G401.6 (cell line): ENCODE data around the gene NCBP3.
"Not testable (repeated sequence)": the region's sequence is repeated elsewhere in the genome, so short reads cannot be mapped to it uniquely, and the experiment has no call there.

Source experiments
- FAIRE-seq: peaks from 2 replicates; lab custom pipeline; 2012; peaks lifted over from hg19 to GRCh38; lab: Jason Lieb, UNC

Gene NCBP3

DNA sequence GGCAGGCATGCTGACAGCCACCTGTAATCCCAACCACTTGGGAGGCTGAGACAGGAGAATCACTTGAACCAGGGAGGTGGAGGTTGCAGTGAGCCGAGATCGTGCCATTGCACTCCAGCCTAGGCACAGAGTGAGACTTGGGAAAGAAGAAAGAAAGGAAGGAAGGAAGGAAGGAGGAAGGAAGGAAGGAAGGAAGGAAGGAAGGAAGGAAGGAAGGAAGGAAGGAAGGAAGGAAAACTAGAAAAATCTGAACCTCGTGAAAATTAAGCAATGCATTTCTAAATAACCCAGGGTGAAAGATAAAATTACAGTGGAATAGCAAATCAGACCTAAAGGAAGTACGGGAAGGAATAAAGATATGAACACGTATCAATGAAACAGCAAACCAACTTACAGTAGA, 60.7 kb downstream of the NCBP3 start:
- not testable (repeated sequence) for FAIRE-seq

DNA sequence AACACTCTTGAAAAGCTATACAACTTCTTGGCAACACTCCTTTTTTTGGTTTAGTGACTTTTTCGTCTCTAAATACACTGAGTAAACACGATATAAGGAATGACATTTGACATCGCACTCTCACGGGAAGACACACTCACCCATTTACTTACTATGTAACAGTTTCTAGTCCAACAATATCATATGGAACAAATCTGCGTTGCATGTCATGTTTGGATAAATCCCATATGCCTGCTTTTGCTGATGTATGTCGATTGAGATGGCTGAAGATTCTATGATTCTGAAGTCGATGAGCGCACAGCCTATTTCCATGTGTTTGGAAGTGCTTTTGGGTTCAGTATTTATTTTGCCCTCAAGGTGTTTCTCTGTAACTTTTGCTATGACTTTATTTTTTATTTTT, 63.3 kb downstream of the NCBP3 start:
- no peak for FAIRE-seq

DNA sequence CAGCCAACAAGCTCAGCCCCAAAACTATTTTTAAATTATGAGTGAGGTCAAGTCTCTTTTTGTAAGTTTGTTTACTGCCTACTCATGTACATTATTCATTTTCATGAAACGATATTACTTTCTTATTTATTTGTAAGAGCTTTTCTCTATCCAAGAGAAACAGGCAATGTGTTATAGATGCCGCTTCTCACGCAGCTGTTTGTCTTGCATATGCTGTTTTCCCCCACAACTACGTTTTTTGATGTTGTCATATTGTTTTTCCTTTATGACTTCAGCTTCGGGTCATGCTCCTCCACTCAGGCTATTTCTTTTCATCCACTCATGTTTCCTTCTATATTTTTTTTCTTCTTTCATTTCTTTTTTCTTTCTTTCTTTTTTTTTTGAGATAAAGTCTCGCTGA, 65.1 kb downstream of the NCBP3 start:
- no peak for FAIRE-seq

DNA sequence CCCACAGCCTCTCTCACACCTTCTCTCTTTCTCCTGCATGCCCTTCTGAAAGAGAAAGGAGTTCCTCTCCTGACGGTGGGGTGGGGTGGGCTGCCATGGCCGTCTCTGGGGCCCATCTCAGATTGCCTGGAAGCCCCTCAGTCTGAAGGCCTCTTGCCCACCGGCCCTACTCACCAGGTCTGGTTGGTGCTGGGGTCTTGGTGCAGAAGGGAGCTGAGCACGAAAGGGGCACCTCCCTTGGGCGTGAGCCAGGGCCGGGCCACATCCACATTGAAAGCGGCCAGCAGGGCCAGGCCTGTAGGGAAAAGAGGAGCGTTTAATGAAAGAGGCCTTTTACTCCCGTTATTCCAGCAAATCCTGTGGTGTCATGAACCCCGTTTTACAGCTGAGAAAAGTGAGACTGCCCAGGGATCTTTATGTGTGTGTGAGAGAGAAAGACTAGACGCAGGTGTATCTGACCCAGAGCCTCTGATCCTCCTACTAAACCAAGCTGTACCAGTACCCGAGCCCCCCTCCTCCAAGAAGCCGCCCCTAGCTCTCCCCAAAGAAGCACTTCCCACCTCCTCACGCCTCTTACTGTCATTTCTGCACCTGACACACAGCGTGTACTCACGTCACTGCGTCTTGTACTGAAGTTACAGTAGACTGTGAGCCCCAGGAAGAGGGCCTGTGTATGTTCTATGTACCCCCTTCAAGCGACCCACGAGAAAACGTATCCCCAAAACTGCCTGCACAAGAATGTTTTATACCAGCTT, 68.5 kb downstream of the NCBP3 start:
- FAIRE-seq, result no peak

DNA sequence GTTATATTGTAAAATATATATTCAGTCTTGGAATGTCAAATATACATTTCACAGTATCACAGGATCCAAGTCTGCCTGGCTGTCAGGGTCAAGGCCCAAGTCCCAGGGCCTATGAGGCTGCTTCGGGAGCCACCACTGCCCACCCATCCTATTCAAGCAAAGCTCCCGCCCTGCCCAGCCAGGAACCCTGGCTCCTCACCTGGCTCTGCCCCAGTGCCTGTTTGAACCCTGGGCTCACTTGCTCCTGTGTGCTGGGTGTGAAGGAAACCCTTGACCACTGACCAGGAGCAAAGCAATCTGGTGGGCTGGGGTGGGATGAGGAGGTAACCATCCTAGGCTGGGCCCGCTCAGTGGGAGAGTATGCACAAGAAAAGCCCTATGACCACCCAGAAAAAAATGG, 72.1 kb downstream of the NCBP3 start:
- FAIRE-seq, result no peak

DNA sequence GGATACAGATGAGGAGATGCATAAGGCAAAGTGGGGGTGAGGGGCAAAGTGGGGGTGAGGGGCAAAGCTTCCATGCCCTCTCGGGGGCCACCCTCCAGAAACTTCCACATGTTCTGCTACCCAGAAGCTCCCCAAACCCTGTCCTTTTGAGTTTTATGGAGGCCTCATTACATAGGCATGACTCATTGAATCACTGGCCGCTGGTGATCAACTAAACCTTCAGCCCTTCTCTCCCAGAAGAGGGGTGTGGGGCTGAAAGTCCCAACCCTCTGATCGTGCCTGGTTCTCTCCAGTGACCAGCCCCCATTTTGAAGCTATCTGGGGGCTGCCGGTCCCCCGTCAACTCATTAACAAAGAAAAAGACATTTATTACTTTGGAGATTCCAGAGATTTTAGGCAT, 72.5 kb downstream of the NCBP3 start:
- FAIRE-seq, result no peak

DNA sequence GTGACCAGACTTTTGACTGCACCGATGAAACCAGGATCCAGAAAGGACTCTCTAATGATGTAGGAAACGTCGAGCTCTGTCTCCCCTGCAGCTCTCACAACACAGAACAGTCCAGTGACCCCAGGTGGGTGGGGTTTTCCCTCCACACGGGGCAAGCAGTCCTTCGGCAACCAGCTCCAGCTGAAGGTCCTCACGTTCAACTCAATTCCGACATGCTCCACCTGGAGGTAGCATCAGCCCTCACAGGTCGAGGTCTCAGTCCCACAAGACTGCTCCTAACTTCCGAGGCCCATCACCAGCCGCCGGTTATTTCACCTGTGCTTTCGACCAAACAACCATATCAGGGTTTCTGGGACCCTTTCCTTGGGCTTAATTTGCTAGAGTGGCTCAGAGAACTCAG, 73.3 kb downstream of the NCBP3 start:
- no peak for FAIRE-seq

DNA sequence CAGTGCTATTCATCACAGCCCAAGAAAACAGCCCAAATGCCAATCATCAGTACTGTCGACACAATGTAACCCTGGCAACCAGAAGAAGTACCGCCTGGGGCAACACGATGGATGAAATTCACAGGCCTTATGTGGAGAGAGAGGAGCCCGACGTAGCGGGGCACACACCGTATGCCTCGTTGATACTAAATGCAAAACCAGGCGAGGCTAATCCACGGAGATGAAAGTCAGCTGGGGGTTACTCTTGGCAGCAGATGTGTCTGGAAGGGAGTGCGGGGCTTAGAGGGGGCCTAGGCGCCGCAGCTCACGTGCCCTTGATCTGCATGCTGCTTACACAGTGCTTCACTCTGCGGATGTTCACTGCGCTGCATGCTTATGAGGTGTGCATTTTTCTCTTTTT, 74.9 kb downstream of the NCBP3 start:
- no peak for FAIRE-seq

DNA sequence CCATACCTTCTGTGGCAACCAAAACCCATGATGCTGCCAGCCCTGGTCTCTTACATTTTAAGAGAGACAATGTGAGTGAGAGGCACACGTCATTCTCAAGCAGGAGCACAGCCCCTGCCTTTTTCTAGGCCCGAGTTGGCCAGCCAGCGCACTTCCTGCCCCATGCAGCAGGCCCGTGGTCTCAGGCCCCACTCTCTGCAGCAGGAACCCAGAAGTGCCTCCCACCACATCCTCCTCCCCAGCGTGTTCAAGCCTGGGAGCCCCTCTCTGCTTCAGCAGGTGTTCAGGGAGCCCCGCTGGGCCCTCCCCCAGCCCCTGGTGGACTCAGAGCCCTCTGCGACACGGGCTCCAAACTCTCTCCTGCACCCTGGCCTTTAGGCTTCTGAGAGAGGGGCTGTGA, 75.6 kb downstream of the NCBP3 start:
- FAIRE-seq, result no peak

DNA sequence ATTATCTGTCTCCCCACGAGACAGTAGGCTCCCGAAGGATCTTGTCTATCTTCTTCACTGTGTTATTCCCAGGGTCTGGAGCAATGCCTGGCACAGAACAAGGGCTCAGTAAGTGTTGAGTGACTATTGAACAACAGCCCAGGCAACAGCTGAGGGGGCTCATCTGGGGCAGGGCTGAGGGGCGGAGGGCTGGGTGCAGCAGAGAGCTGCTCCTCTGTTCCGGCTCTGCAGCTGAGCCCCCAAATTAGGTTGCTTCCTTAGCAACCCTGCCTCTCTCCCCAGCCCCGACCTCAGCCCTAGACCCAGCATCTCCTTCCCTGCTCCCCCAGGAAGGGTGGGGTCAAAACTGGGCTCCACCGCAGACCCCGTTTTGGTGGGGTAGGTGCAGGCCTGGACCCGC, 77.3 kb downstream of the NCBP3 start:
- no peak for FAIRE-seq

DNA sequence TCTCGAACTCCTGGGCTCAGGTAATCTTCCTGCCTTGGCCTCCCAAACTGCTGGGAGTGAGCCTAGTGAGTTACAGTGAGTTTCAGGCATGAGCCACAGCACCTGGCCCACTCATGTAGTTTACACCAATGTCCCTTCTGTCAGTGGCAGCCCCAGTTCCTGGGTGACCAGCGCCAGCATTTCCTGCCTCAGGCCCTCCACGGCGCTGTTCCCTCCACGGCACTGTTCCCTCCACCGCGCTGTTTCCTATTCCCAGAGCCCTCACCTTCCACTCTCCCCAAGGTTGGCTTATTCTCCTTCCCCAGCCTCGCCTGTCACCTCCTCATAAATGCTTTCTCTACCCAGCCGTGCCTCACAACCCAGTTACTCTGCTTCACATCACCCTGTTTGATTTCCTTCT, 77.7 kb downstream of the NCBP3 start:
- no peak for FAIRE-seq

DNA sequence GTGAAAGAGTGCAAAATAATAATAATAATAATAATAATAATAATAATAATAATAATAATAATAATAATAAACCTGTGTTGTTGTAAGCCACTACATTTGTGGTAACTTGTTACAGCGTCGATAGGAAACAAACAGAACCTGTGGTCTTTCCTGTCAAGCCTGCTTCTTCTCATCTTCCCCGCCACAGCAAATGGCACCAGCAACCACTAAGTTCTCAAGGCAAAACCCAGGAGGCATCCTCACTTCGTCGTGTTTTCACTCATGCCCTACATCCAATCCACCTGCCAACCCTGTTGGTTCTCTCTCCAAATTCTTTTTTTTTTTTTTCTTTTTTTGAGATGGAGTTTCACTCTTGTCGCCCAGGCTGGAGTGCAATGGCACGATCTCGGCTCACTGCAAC, 79.3 kb downstream of the NCBP3 start:
- FAIRE-seq, result no peak

DNA sequence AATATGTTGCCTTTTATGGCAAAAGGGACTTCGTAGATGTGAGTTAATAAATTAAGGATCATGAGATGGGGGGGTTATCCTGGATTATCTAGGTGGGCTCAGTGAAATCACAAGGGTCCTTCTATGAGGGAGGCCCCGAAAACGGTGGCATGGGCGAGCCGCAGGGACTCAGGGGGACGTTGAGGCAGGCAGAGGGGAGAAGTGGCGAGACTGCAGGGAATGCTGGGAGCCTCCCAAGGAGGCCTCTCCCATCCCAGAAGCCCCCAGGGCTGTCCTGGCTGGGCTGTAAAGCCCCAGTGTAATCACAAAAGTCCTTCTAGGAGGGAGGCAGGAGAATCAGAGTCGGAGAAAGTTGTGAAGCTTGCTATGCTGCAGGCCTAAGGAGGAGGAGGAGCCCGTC, 80.1 kb downstream of the NCBP3 start:
- no peak for FAIRE-seq

DNA sequence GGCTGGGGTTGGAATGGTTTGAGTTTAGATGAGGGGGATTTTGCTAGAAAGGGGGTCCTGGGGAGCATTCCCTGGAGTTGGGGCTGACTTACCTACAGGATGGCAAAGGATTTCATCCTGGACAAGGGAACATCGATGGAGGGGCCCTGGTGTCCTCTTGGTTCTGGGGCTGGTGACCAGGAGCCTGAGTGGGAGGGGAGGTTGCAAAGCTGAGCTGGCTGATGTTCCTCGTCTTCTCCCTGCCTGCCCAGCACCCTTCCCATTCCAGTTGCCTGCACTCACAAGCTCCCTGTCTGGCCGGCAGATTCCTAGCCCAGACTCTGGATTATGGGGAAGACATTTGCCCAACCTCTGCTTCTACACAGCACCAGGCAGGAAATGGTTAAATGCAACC, 82.3 kb downstream of the NCBP3 start:
- FAIRE-seq, result no peak

DNA sequence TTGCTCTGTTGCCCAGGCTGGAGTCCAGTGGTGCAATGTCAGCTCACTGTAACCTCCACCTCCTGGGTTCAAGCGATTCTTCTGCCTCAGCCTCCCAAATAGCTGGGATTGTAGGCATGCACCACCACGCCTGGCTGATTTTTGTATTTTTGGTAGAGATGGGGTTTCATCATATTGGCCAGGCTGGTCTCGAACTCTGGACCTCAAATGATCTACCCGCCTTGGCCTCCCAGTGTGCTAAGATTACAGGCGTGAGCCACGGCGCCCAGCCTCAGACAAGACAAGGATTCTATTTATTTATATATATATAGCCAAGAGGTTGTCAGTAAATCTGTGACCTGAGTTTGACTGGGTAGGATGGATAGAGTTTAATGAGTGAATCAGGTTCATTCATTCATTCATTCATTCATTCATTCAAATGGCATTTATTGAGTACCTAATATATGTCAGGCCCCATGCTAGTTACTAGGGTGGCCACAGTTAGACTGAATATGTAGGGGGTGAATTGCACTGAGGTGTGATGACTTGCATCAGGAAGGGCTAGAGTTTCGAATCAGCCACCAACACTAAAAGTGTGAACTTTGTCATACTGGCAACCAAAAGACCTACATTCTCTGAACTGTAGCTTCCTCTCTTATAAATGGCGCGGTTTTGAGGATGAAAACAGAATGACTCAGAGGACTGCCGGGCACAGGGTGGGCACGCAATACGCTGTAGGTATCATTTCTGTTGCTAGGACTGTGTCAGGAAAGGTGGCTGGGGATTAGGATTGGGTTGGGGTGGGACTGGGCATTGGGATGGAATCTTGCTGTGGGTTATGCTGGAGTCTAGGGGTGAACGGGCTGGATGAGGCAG, 82.9 kb downstream of the NCBP3 start:
- no peak for FAIRE-seq

DNA sequence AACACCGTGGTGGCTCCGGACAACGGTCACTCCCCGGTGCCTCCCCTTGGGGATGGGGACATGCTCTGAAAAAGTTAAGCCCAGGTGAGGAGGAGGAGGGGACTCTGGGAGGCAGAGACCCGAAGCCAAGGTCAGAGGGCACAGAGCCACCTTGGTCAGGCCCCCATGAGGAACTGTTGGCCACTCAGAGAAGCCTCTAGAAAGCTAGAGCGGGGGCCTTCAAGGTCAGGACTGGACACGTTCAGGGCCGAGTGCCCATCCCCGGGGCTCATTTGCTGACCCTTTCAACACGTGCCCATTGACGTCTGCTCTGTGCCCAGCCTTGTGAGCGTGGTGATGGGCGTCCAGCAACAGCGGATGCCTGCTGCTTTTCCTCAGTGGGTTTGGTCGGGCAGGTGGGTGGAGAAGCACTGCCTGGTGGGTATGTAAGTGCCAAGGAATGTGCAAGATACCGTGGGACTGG, 84.1 kb downstream of the NCBP3 start:
- no peak for FAIRE-seq

DNA sequence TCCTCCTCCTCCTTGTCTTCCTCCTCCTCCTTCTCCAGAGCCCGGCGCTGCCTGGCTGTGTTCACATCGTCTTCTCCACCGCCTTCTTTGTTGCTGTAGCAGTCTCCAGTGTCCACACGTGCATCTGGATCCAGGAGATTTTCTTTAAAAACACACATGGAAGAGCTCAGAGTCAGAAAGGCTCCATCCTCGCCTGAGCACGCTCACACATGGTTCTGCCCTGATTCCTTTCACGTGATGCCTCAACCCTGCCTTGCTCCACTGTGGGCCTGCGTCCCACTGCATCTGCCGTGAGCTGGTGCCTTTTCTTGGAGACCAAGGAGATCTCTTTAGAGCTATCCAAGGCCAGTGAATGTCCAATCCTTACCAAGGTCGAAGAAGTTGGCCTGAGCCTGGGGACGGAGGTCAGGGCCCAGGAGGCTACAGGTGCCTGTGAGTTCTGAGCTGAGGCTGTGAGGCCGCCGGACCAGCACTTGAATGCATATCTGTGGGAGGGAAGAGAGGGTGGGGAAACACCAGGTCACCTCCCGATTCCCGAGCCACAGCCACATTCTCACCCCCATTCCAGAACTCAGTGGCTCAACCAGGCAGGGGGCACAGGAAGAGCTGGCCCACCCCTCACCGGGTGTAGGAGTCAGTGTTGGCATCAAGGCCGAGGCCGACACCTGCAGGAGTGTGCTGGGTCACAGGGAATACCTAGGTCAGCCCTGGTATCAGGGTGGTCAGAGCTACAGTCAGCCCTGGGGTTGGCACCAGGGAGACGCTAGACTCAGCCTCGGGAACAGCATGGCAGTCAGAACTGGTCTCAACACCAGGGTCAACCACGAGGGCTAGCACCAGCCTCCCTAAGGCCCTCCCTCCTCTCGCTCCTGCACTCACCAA, 84.8 kb downstream of the NCBP3 start:
- FAIRE-seq, result no peak

DNA sequence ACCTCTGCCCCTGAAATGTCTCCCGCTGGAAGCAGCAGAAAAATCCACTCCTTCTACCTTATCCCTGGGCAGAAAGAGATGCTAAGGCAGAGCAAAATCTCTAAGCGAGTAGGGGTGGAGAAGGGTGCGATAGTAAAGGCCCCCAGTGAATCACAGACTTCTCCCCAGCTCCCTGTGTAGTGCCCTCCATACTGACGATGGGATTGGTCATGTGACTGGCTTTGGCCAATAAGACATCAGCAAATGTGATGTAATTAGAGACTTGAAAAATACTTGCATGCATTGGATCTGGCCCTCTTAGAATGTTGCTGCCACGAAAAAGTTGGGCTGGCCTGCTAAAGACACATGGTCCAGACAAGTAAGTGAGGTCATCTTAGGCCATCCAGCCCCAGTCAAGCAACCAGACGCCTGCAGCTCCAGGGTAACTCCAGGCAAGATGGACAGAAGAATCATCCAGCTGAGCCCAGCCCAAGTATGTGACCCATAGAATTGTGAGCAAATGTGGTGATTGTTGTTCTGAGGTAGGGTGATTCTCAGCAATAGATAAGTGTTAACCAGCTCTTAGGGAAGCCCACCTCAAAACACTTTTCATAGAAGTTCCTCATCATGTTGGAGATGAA, 86.3 kb downstream of the NCBP3 start:
- no peak for FAIRE-seq

DNA sequence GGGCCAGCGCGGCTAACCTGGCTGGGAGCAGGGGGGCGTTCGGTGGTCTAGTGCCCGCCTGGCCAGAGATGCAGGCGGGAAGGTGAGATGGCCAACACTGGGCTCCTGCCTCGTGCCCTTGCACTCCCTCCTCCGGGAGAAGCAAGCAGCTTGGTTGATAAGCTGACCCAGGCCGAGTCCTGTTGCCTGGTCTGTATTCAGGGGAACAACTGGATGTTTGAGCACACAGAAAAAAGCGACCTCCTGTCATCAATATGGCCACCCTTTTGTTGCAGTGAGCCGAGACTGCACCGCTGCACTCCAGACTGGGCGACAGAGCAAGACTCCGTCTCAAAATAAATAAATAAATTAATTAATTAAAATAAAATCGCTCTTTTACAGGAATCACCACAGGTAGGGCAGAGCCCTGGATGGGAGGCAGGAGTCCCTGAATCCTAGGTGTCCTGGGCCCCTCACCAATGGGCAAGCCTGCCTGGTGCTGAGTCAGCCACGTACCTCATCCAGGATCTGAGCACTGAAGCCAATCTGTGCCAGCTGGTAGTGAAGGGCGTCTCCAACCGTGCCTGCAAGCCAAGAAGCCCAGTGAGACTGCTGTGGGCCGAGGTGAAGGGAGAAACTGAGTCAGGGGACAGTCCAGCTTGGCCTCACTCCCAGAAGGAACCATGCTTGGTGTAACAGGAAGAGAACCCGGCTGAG, 90.6 kb downstream of the NCBP3 start:
- FAIRE-seq, result no peak

DNA sequence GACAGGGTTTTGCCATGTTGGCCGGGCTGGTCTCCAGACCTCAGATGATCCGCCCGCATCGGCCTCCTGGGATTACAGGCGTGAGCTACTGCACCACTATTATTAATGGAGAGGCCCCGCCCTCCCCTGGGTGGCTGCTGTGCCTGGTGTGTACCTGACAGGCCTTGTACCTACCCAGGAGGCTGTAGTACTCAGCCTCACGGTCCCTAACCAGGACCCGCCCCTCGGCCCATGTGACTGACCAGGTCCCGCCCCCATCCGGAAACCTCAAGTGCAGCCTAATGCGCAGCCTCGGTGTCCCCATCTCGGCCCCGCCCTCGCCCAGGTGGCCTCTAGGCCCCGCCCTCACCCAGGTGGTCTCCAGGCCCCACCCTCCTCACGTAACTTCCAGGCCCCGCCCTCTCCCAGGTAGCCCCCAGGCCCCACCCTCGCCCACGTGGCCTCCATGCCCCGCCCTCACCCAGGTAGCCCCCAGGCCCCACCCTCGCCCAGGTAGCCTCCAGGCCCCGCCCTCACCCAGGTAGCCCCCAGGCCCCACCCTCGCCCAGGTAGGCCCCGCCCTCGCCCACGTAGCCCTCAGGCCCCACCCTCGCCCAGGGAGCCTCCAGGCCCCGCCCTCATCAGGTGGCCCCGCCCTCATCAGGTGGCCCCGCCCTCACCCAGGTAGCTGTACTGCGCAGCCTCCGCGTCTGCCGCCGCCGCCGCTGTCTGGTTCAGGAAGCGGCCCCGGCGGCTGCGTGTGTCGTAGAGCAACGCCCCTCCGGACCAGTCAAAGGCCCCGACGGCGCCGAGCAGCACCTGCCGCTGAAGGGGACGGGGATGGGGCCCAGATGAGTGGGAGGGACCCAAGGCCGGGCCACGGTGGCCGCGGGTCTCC, 91.3 kb downstream of the NCBP3 start:
- no peak for FAIRE-seq

DNA sequence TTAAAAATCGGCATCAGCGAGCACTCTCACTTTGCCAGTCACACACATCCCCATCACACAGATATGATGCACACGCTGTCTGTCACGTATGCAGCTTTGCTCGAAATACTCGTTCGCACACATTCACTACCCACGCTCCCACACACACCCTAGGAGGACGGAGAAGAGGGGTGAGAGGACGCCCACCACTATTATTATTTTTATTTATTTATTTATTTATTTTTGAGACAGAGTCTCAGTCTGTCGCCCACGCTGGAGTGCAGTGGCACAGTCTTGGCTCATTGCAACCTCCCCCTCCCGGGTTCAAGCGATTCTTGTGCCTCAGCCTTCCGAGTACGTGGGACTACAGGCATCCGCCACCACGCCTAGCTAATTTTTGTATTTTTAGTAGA, 92.0 kb downstream of the NCBP3 start:
- FAIRE-seq, result no peak
